ENCODE data around the gene CRACR2A. TPM values are rescaled to one million over a fixed set of nuclear protein-coding genes. Genes with fewer than 3 reads are reported as not detected.

CRACR2A gene
- total and polyA plus RNA-seq, 2 of the 8 experiments (the other 6 are each of a cell fraction or from before 2014, with no cell fraction given) = 0.85 to 3.2 TPM

GRCh38 chr12:3656946-3657622, 95.8 kb downstream of the CRACR2A start (continued):
- TF ChIP-seq RNF2 (IDR thresholded peaks at IDR 0.05; ENCODE audit: borderline replicate concordance, low read depth, low read length, missing control alignments, poor library complexity, severe bottlenecking) (no peak), CREB1 (IDR thresholded peaks at IDR 0.05) (no peak)
